HepG2 (cell line): ENCODE results near the gene FGD2. TPM values are rescaled to one million over a fixed set of nuclear protein-coding genes. Genes with fewer than 3 reads are reported as not detected.
A peak's percentile ranks its signal among the peaks of the same experiment; 100 is the strongest.

Source experiments
- BCL6 ChIP-seq: IDR thresholded peaks from 2 replicates; pipeline ENCODE4 v1.6.1; 2016; ENCODE audit warnings: missing genetic modification reagents, missing compliant biosample characterization
- HDAC2 ChIP-seq: sonication (generic); formaldehyde crosslinking; IDR thresholded peaks from 2 replicates; pipeline ENCODE4 v1.4.0; 2020; ENCODE audit warnings: missing genetic modification reagents
- MEIS2 ChIP-seq: sonication (generic); formaldehyde crosslinking; IDR thresholded peaks from 2 replicates; pipeline ENCODE4 v1.9.0; 2021; ENCODE audit warnings: mild to moderate bottlenecking, missing genetic modification reagents
- TEAD3 ChIP-seq: optimal IDR thresholded peaks from 2 replicates; pipeline ENCODE3; 2016; ENCODE audit warnings: borderline replicate concordance
- ZMYM3 ChIP-seq: sonication (generic); formaldehyde crosslinking; IDR thresholded peaks from 2 replicates; pipeline ENCODE4 v1.5.1; 2020; ENCODE audit warnings: mild to moderate bottlenecking, missing genetic modification reagents
- ZNF274 ChIP-seq: sonication (generic); formaldehyde crosslinking; IDR thresholded peaks from 2 replicates; pipeline ENCODE4 v1.5.1; 2020; ENCODE audit warnings: mild to moderate bottlenecking, missing genetic modification reagents
- ZNF672 ChIP-seq: sonication (generic); formaldehyde crosslinking; IDR thresholded peaks from 2 replicates; pipeline ENCODE4 v1.8.1; 2022; ENCODE audit warnings: missing genetic modification reagents
- polyA plus RNA-seq, 8 experiments: library from polyadenylated mRNA; depleted of rRNA in 3 of 8; stranded (reverse) in 7 of 8; unstranded in 1 of 8; fragments of >200 nt; fragmentation: Illumina TruSeq in 4 of 8; extraction: Trizol in 4 of 8; gene quantifications; 2 replicates each; pipeline versions ENCODE4 v1.2.1 to v1.2.3, GENCODE V29; 2011 to 2016; ENCODE audit warnings: low read depth in 4 of 8, missing spikeins in 1 of 8, mixed read lengths in 1 of 8; ENCODE audit not compliant: insufficient read depth in 1 of 8
- total RNA-seq, 5 experiments: library from RNA; depleted of rRNA; stranded (reverse); fragments of >200 nt; fragmentation: Illumina TruSeq; extraction: Trizol; gene quantifications; 2 replicates each; pipeline ENCODE4 v1.2.3, GENCODE V29; 2016; ENCODE audit warnings: low read depth in 1 of 5
- TF ChIP-seq, protein P1 (sequence below): sonication (generic); formaldehyde crosslinking; IDR thresholded peaks from 2 replicates; pipeline ENCODE4 v1.4.0; 2020; ENCODE audit warnings: mild to moderate bottlenecking, missing genetic modification reagents
- TF ChIP-seq, protein P2 (sequence below), 2 experiments: IDR thresholded peaks; 2 replicates each; pipeline ENCODE4 v1.6.1; 2011 to 2012; ENCODE audit warnings: low read length in 2 of 2, borderline replicate concordance in 1 of 2, low read depth in 1 of 2, mild to moderate bottlenecking in 1 of 2, moderate library complexity in 1 of 2
- TF ChIP-seq, protein P3 (sequence below): IDR thresholded peaks from 2 replicates; pipeline ENCODE4 v1.6.1; 2016; ENCODE audit warnings: missing genetic modification reagents, missing compliant biosample characterization
- TF ChIP-seq, protein P4 (sequence below): sonication (generic); formaldehyde crosslinking; IDR thresholded peaks from 2 replicates; pipeline ENCODE4 v1.5.1; 2020; ENCODE audit warnings: mild to moderate bottlenecking, missing genetic modification reagents, moderate library complexity

FGD2 gene
- total and polyA plus RNA-seq, 2 of the 13 experiments (the other 11 are each of a cell fraction or from before 2014, with no cell fraction given), result not detected

DNA sequence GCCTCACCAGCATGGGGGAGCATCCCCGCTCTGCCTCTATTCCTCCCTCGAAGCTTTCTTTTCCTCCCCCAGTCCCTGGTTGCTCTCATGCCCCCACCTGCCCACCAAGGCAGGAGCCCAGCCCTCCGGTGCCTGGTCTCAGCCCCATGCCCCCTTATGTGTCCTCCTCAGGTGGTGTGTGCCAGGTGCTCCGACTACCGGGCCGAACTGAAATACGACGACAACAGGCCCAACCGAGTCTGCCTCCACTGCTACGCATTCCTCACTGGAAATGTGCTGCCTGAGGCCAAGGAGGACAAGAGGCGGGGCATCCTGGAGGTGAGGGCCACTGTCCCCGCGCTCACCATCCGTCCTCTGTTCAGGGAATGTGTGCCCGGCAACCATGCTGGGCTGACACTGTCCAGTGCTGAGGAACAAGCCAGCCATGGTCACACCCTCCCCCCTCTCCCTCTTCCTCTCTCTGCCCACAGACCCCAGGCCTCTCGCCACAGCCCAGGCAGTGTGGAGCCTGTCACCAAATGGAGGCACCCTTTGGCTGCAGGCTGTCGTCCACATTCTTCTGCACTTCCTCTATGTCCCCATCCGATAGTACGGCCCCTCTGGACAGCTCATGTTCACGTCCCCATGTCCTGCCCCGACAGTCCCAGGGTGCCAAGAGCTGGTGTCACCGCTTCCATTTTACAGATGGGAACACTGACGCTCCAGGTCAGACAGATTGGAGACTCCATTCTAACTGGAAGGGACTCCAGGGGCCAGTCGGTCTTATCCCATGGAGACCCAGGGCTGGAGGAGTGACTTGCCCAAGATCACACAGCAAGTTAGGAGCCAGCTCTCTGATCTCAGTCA lies 20.4 kb downstream of the FGD2 start (continued):
- TF ChIP-seq, protein P1, sequence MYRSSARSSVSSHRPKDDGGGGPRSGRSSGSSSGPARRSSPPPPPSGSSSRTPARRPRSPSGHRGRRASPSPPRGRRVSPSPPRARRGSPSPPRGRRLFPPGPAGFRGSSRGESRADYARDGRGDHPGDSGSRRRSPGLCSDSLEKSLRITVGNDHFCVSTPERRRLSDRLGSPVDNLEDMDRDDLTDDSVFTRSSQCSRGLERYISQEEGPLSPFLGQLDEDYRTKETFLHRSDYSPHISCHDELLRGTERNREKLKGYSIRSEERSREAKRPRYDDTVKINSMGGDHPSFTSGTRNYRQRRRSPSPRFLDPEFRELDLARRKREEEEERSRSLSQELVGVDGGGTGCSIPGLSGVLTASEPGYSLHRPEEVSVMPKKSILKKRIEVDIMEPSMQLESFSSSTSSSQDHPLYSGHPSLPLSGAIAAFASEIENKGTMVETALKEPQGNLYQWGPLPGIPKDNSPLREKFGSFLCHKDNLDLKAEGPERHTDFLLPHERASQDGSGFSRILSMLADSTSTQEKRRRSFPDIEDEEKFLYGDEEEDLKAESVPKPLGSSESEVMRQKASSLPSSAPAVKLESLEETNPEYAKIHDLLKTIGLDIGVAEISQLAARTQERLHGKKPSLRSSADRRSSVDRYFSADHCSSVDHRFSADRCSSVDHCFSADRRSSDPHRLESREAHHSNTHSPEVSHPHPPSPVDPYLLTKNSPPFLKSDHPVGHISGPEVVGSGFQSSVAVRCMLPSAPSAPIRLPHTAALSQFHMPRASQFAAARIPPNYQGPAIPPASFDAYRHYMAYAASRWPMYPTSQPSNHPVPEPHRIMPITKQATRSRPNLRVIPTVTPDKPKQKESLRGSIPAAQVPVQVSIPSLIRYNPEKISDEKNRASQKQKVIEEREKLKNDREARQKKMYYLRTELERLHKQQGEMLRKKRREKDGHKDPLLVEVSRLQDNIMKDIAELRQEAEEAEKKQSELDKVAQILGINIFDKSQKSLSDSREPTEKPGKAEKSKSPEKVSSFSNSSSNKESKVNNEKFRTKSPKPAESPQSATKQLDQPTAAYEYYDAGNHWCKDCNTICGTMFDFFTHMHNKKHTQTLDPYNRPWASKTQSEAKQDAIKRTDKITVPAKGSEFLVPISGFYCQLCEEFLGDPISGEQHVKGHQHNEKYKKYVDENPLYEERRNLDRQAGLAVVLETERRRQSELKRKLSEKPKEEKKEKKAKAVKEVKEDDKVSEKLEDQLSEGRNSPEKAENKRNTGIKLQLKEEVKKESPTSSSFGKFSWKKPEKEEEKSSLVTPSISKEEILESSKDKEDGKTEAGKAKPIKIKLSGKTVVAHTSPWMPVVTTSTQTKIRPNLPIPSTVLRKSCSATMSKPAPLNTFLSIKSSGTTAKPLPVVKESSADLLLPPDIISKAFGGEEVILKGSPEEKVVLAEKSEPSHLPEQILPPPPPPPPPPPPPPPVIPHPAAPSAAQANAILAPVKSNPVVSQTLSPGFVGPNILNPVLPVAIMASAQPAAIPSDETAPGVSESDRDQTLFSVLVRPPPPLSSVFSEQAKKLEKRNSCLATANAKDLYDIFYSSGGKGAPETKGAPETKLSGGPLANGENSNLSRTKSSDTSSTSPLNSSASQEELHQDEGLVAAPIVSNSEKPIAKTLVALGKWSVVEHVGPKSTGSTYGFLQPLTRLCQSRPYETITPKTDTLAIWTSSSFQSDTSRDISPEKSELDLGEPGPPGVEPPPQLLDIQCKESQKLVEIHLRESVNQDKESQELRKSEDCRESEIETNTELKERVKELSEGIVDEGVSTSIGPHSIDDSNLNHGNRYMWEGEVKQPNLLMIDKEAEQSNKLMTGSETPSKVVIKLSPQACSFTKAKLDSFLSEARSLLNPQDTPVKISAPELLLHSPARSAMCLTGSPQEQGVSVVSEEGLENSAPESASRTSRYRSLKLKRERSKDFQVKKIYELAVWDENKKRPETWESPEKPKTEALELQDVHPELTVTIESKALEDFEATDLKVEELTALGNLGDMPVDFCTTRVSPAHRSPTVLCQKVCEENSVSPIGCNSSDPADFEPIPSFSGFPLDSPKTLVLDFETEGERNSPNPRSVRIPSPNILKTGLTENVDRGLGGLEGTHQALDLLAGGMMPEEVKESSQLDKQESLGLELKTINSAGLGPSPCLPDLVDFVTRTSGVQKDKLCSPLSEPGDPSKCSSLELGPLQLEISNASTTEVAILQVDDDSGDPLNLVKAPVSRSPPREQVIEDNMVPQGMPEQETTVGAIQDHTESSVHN (CRISPR knock-in tag), result 0 out of 2 replicates have a peak, but pooled peaks have one; percentile 82
- TF ChIP-seq TEAD3 (CRISPR knock-in tag), result peak; percentile 29
- TF ChIP-seq HDAC2 (CRISPR knock-in tag), result no peak
- TF ChIP-seq ZMYM3 (CRISPR knock-in tag), result peak; percentile 63
- TF ChIP-seq ZNF672 (CRISPR knock-in tag), result 0 out of 2 replicates have a peak, but pooled peaks have one; percentile 45
- 0 out of 2 replicates have a peak, but pooled peaks have one; percentile 11 for TF ChIP-seq BCL6 (CRISPR knock-in tag)
- TF ChIP-seq MEIS2 (CRISPR knock-in tag), result no peak
- TF ChIP-seq, protein P2, sequence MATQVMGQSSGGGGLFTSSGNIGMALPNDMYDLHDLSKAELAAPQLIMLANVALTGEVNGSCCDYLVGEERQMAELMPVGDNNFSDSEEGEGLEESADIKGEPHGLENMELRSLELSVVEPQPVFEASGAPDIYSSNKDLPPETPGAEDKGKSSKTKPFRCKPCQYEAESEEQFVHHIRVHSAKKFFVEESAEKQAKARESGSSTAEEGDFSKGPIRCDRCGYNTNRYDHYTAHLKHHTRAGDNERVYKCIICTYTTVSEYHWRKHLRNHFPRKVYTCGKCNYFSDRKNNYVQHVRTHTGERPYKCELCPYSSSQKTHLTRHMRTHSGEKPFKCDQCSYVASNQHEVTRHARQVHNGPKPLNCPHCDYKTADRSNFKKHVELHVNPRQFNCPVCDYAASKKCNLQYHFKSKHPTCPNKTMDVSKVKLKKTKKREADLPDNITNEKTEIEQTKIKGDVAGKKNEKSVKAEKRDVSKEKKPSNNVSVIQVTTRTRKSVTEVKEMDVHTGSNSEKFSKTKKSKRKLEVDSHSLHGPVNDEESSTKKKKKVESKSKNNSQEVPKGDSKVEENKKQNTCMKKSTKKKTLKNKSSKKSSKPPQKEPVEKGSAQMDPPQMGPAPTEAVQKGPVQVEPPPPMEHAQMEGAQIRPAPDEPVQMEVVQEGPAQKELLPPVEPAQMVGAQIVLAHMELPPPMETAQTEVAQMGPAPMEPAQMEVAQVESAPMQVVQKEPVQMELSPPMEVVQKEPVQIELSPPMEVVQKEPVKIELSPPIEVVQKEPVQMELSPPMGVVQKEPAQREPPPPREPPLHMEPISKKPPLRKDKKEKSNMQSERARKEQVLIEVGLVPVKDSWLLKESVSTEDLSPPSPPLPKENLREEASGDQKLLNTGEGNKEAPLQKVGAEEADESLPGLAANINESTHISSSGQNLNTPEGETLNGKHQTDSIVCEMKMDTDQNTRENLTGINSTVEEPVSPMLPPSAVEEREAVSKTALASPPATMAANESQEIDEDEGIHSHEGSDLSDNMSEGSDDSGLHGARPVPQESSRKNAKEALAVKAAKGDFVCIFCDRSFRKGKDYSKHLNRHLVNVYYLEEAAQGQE (IDR thresholded peaks at IDR 0.05; ENCODE audit: borderline replicate concordance in 1 of 2, low read depth in 1 of 2, low read length in 2 of 2), result peak in 1 of 2 experiments; percentile 36; a peak in 2 of 4 replicates
- TF ChIP-seq, protein P3, sequence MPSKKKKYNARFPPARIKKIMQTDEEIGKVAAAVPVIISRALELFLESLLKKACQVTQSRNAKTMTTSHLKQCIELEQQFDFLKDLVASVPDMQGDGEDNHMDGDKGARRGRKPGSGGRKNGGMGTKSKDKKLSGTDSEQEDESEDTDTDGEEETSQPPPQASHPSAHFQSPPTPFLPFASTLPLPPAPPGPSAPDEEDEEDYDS, result no peak
- TF ChIP-seq, protein P4, sequence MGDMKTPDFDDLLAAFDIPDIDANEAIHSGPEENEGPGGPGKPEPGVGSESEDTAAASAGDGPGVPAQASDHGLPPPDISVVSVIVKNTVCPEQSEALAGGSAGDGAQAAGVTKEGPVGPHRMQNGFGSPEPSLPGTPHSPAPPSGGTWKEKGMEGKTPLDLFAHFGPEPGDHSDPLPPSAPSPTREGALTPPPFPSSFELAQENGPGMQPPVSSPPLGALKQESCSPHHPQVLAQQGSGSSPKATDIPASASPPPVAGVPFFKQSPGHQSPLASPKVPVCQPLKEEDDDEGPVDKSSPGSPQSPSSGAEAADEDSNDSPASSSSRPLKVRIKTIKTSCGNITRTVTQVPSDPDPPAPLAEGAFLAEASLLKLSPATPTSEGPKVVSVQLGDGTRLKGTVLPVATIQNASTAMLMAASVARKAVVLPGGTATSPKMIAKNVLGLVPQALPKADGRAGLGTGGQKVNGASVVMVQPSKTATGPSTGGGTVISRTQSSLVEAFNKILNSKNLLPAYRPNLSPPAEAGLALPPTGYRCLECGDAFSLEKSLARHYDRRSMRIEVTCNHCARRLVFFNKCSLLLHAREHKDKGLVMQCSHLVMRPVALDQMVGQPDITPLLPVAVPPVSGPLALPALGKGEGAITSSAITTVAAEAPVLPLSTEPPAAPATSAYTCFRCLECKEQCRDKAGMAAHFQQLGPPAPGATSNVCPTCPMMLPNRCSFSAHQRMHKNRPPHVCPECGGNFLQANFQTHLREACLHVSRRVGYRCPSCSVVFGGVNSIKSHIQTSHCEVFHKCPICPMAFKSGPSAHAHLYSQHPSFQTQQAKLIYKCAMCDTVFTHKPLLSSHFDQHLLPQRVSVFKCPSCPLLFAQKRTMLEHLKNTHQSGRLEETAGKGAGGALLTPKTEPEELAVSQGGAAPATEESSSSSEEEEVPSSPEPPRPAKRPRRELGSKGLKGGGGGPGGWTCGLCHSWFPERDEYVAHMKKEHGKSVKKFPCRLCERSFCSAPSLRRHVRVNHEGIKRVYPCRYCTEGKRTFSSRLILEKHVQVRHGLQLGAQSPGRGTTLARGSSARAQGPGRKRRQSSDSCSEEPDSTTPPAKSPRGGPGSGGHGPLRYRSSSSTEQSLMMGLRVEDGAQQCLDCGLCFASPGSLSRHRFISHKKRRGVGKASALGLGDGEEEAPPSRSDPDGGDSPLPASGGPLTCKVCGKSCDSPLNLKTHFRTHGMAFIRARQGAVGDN, result peak; percentile 50; the same call in 1 of the 2 replicates
- 0 out of 2 replicates have a peak, but pooled peaks have one; percentile 49 for TF ChIP-seq ZNF274 (CRISPR knock-in tag)
- TF ChIP-seq, all 625 proteins: peak for 21
